Measurements from ENCODE around the gene HBA1.
"Not testable (repeated sequence)": the region's sequence is repeated elsewhere in the genome, so short reads cannot be mapped to it uniquely, and the experiment has no call there.

Gene HBA1

GRCh38 chr16:160242-160641 is 16.2 kb upstream of the HBA1 start:
- not testable (repeated sequence) for DNase-seq

- DNase-seq: no peak
Measured at GRCh38 chr16:160691-161190, 15.7 kb upstream of the HBA1 start.

- DNase-seq: no peak
Measured at GRCh38 chr16:162271-162991, 14.0 kb upstream of the HBA1 start.

- not testable (repeated sequence) for DNase-seq
Measured at GRCh38 chr16:163139-163538, 13.3 kb upstream of the HBA1 start.

- DNase-seq: not testable (repeated sequence)
Measured at GRCh38 chr16:163696-164095, 12.8 kb upstream of the HBA1 start.

GRCh38 chr16:164134-164823 is 12.2 kb upstream of the HBA1 start:
- DNase-seq: not testable (repeated sequence)

- no peak for DNase-seq
Measured at GRCh38 chr16:164827-165538, 11.5 kb upstream of the HBA1 start.

- DNase-seq: no peak
Measured at GRCh38 chr16:165539-166374, 10.7 kb upstream of the HBA1 start, which contains the start of gene HBM. HBM (plus strand) TSS chr16:165978; CDS start chr16:165998, 20 bp downstream.

- DNase-seq: no peak
Measured at GRCh38 chr16:166375-167121, 9.9 kb upstream of the HBA1 start.

GRCh38 chr16:167122-167690 is 9.3 kb upstream of the HBA1 start:
- no peak for DNase-seq

GRCh38 chr16:168424-168823 is 8.1 kb upstream of the HBA1 start:
- DNase-seq: no peak

GRCh38 chr16:169014-169413 is 7.5 kb upstream of the HBA1 start:
- DNase-seq: no peak

GRCh38 chr16:170088-170507 is 6.4 kb upstream of the HBA1 start:
- not testable (repeated sequence) for DNase-seq

- no peak for DNase-seq
Measured at GRCh38 chr16:170788-171187, 5.7 kb upstream of the HBA1 start.

- DNase-seq: not testable (repeated sequence)
Measured at GRCh38 chr16:172374-172941, 4.0 kb upstream of the HBA1 start, which contains the start of gene HBA2. HBA2 (plus strand) TSS chr16:172876; CDS start chr16:172913, 37 bp downstream.

GRCh38 chr16:173211-173854 is 3.1 kb upstream of the HBA1 start:
- DNase-seq: not testable (repeated sequence)

- not testable (repeated sequence) for DNase-seq
Measured at GRCh38 chr16:173928-174769, 2.3 kb upstream of the HBA1 start.

- no peak for DNase-seq
Measured at GRCh38 chr16:175011-175949, 1.2 kb upstream of the HBA1 start.
